Tibial nerve (tissue), 4 donors: Measurements from ENCODE around the gene HBB. TPM values are rescaled to one million over a fixed set of nuclear protein-coding genes. Genes with fewer than 3 reads are reported as not detected.

Source experiments
- DNase-seq, 2 donors: peaks; one replicate each; pipeline ENCODE4 v3.0.0-alpha.2; 2019; ENCODE audit warnings: low spot score in 2 of 2
- H3K27ac ChIP-seq, 4 donors: fragments of 200-600 bp; sonication (generic) in 3 of 4; one replicate each; pipeline ENCODE4 v1.5.1; 2017 to 2019; ENCODE audit warnings: mild to moderate bottlenecking in 1 of 4
- H3K27me3 ChIP-seq, 2 donors: fragments of 200-600 bp; sonication (generic) in 1 of 2; one replicate each; pipeline versions ENCODE4 v1.5.1 to v1.6.0; 2017 to 2019
- H3K36me3 ChIP-seq, 3 donors: fragments of 200-600 bp; sonication (generic); one replicate each; pipeline ENCODE4 v1.5.1; 2018 to 2019
- H3K4me1 ChIP-seq, 4 donors: fragments of 200-600 bp; sonication (generic) in 3 of 4; one replicate each; pipeline ENCODE4 v1.5.1; 2017 to 2019
- H3K4me3 ChIP-seq, 4 donors: fragments of 200-600 bp; sonication (generic) in 3 of 4; one replicate each; pipeline ENCODE4 v1.5.1; 2017 to 2019; ENCODE audit warnings: mild to moderate bottlenecking in 1 of 4, moderate library complexity in 1 of 4
- H3K9me3 ChIP-seq, 4 donors: fragments of 200-600 bp; sonication (generic) in 3 of 4; one replicate each; pipeline ENCODE4 v1.5.1; 2017 to 2019
- CTCF ChIP-seq, 5 experiments: fragments of 200-600 bp in 3 of 5; fragments of 450-650 bp in 2 of 5; sonication (generic) in 3 of 5; IDR thresholded peaks; one replicate each; pipeline ENCODE4 v1.5.1; 2016 to 2019; ENCODE audit warnings: antibody characterized with exemption in 5 of 5, mild to moderate bottlenecking in 3 of 5, moderate library complexity in 2 of 5
- EP300 ChIP-seq, 2 donors: sonication (generic); formaldehyde crosslinking; IDR thresholded peaks; one replicate each; pipeline ENCODE4 v1.6.1; 2017; ENCODE audit warnings: antibody characterized with exemption in 2 of 2, mild to moderate bottlenecking in 1 of 2
- POLR2A ChIP-seq, 2 donors: fragments of 450-650 bp; IDR thresholded peaks; one replicate each; pipeline ENCODE4 v1.6.1; 2017; ENCODE audit warnings: antibody characterized with exemption in 2 of 2, mild to moderate bottlenecking in 2 of 2, moderate library complexity in 2 of 2
- WGBS, 2 donors: methylation state at CpG; one replicate each; pipeline ENCODE4 v1.1.5; 2018; 5-methylcytosine and 5-hydroxymethylcytosine counted together
- total RNA-seq, 4 donors: library from RNA; depleted of rRNA; stranded (reverse); fragments of >200 nt; gene quantifications; one replicate each; pipeline ENCODE4 v1.1.0, GENCODE V29; 2016

HBB gene
- total RNA-seq, 4 donors from 2014 or later = 61.6 to 425 (median 151) TPM; not detected in 1

GRCh38 chr11:5203366-5203765 is 23.5 kb downstream of the HBB start:
- H3K36me3 ChIP-seq = no peaks in the 10 kb centered on the region
- H3K4me3 ChIP-seq = no peak overlapping the region
- H3K4me1 ChIP-seq = no peaks in the 10 kb centered on the region
- H3K27ac ChIP-seq = no peak overlapping the region
- H3K9me3 ChIP-seq = no peaks in the 10 kb centered on the region
- TF ChIP-seq POLR2A (IDR thresholded peaks at IDR 0.05) (no peak), CTCF (IDR thresholded peaks at IDR 0.05) (no peak), EP300 (IDR thresholded peaks at IDR 0.05) (no peak)
- WGBS, 2 donors = 71 to 75% methylated on average over 2 of the region's 2 CpGs
- H3K27me3 ChIP-seq = no peaks in the 10 kb centered on the region
- no peak for DNase-seq

- no peaks in the 10 kb centered on the region for H3K36me3 ChIP-seq
- DNase-seq = no peak
- no peak within 1 kb of the TSS for H3K4me3 ChIP-seq
- H3K9me3 ChIP-seq = no peaks in the 10 kb centered on the region
- H3K4me1 ChIP-seq = no peaks in the 10 kb centered on the region
- WGBS, 2 donors = 73 to 77% methylated on average over 1 of the region's 1 CpG
- no peak within 1 kb of the TSS for H3K27ac ChIP-seq
- H3K27me3 ChIP-seq = no peaks in the 10 kb centered on the region
- TF ChIP-seq CTCF (IDR thresholded peaks at IDR 0.05) (no peak), EP300 (IDR thresholded peaks at IDR 0.05) (no peak), POLR2A (IDR thresholded peaks at IDR 0.05) (no peak)
These were observed 26.3 kb downstream of the HBB start, which contains the start of gene OR51V1 for GRCh38 chr11:5200582-5200981. Gene OR51V1 (minus strand): TSS chr11:5200682. CDS start chr11:5200682, 0 bp downstream.

- DNase-seq = no peak
- H3K4me1 ChIP-seq = no peaks in the 10 kb centered on the region
- no peak overlapping the region for H3K4me3 ChIP-seq
- H3K27me3 ChIP-seq = no peaks in the 10 kb centered on the region
- H3K36me3 ChIP-seq = no peaks in the 10 kb centered on the region
- no peaks in the 10 kb centered on the region for H3K9me3 ChIP-seq
- no peak for TF ChIP-seq EP300 (IDR thresholded peaks at IDR 0.05)
- no peak for TF ChIP-seq CTCF (IDR thresholded peaks at IDR 0.05)
- TF ChIP-seq POLR2A (IDR thresholded peaks at IDR 0.05) = no peak
- no peak overlapping the region for H3K27ac ChIP-seq
These were observed 28.6 kb downstream of the HBB start for GRCh38 chr11:5198285-5198684.

GRCh38 chr11:5197536-5197935 is 29.3 kb downstream of the HBB start:
- Histone ChIP-seq H3K27me3 (no peaks in the 10 kb centered on the region), H3K36me3 (no peaks in the 10 kb centered on the region), H3K4me1 (no peaks in the 10 kb centered on the region), H3K27ac (no peak overlapping the region), H3K4me3 (no peak overlapping the region), H3K9me3 (no peaks in the 10 kb centered on the region)
- WGBS, 2 donors = 54 to 61% methylated on average over 3 of the region's 3 CpGs
- no peak for DNase-seq
- TF ChIP-seq EP300 (IDR thresholded peaks at IDR 0.05) (no peak), CTCF (IDR thresholded peaks at IDR 0.05) (no peak), POLR2A (IDR thresholded peaks at IDR 0.05) (no peak)

- no peak for DNase-seq
- no peaks in the 10 kb centered on the region for H3K4me1 ChIP-seq
- no peaks in the 10 kb centered on the region for H3K36me3 ChIP-seq
- H3K4me3 ChIP-seq = no peak overlapping the region
- H3K27me3 ChIP-seq = no peaks in the 10 kb centered on the region
- 43 to 56% methylated on average over 3 of the region's 3 CpGs for WGBS, 2 donors
- TF ChIP-seq CTCF (IDR thresholded peaks at IDR 0.05) = no peak
- no peak for TF ChIP-seq EP300 (IDR thresholded peaks at IDR 0.05)
- TF ChIP-seq POLR2A (IDR thresholded peaks at IDR 0.05) = no peak
- no peak overlapping the region for H3K27ac ChIP-seq
- H3K9me3 ChIP-seq = no peaks in the 10 kb centered on the region
These were observed 30.1 kb downstream of the HBB start for GRCh38 chr11:5196731-5197130.
